Measurements from ENCODE around the gene PLPP2.
"Not testable (repeated sequence)": the region's sequence is repeated elsewhere in the genome, so short reads cannot be mapped to it uniquely, and the experiment has no call there.

The PLPP2 gene

GRCh38 chr19:271856-272255, 19.3 kb downstream of the PLPP2 start:
- DNase-seq (no peak), ATAC-seq (ENCODE audit: insufficient read depth, low read depth) (no peak)
- H3K9me3 ChIP-seq (ENCODE audit: insufficient read depth, low read length, severe bottlenecking) = no peaks in the 10 kb centered on the region
- no peak overlapping the region for H3K27ac ChIP-seq (ENCODE audit: low read length)
- H3K4me3 ChIP-seq (ENCODE audit: low read depth in 1 of 2, low read length in 2 of 2) = no peak overlapping the region
- no peaks in the 10 kb centered on the region for H3K79me2 ChIP-seq (ENCODE audit: insufficient read depth, low read length)
- no peak for TF ChIP-seq EZH2 (IDR thresholded peaks at IDR 0.05; ENCODE audit: borderline replicate concordance, low read depth, low read length, severe bottlenecking)
- TF ChIP-seq, protein P1, sequence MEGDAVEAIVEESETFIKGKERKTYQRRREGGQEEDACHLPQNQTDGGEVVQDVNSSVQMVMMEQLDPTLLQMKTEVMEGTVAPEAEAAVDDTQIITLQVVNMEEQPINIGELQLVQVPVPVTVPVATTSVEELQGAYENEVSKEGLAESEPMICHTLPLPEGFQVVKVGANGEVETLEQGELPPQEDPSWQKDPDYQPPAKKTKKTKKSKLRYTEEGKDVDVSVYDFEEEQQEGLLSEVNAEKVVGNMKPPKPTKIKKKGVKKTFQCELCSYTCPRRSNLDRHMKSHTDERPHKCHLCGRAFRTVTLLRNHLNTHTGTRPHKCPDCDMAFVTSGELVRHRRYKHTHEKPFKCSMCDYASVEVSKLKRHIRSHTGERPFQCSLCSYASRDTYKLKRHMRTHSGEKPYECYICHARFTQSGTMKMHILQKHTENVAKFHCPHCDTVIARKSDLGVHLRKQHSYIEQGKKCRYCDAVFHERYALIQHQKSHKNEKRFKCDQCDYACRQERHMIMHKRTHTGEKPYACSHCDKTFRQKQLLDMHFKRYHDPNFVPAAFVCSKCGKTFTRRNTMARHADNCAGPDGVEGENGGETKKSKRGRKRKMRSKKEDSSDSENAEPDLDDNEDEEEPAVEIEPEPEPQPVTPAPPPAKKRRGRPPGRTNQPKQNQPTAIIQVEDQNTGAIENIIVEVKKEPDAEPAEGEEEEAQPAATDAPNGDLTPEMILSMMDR (IDR thresholded peaks at IDR 0.05; ENCODE audit: borderline replicate concordance, extremely low read depth, low read length, poor library complexity, severe bottlenecking) = no peak
- H3K4me1 ChIP-seq (ENCODE audit: insufficient read depth, low read length) = no peaks in the 10 kb centered on the region
- H3K4me2 ChIP-seq (ENCODE audit: insufficient read depth, low read length) = no peak overlapping the region
- H4K20me1 ChIP-seq (ENCODE audit: insufficient read depth, low read length) = no peaks in the 10 kb centered on the region
- H3K9ac ChIP-seq (ENCODE audit: low read depth, low read length) = no peak overlapping the region
- H3K27me3 ChIP-seq (ENCODE audit: insufficient read depth, low read length, poor library complexity) = no peaks in the 10 kb centered on the region
- H2AFZ ChIP-seq (ENCODE audit: low read depth, low read length) = no peak overlapping the region
- no peaks in the 10 kb centered on the region for H3K36me3 ChIP-seq (ENCODE audit: insufficient read depth, low read length)

DNA sequence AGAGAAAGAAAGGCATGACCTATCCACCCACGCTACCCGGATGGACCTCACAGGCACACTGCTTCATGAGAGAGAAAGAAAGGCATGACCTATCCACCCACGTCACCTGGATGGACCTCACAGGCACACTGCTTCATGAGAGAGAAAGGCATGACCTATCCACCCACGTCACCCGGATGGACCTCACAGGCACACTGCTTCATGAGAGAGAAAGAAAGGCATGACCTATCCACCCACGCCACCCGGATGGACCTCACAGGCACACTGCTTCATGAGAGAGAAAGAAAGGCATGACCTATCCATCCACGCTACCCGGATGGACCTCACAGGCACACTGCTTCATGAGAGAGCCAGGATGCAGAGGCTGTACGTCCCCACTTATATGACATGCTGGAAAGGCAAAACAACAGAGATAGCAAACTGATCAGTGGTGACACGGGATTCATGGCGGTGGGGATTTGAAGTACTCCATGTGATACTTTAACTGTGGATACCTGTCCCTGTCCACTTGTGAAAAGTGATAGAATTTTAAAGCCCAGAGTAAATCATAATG, 20.4 kb downstream of the PLPP2 start:
- not testable (repeated sequence) for H3K9ac ChIP-seq (ENCODE audit: low read depth, low read length); H2AFZ ChIP-seq (ENCODE audit: low read depth, low read length); H3K27ac ChIP-seq (ENCODE audit: low read length); H3K9me3 ChIP-seq (ENCODE audit: insufficient read depth, low read length, severe bottlenecking); ATAC-seq (ENCODE audit: insufficient read depth, low read depth); H3K36me3 ChIP-seq (ENCODE audit: insufficient read depth, low read length); H3K27me3 ChIP-seq (ENCODE audit: insufficient read depth, low read length, poor library complexity); H3K4me3 ChIP-seq (ENCODE audit: low read depth in 1 of 2, low read length in 2 of 2); DNase-seq; H3K79me2 ChIP-seq (ENCODE audit: insufficient read depth, low read length); H4K20me1 ChIP-seq (ENCODE audit: insufficient read depth, low read length); H3K4me2 ChIP-seq (ENCODE audit: insufficient read depth, low read length); H3K4me1 ChIP-seq (ENCODE audit: insufficient read depth, low read length)

- ATAC-seq (ENCODE audit: insufficient read depth, low read depth) (no peak), DNase-seq (no peak)
- Histone ChIP-seq H3K4me2 (ENCODE audit: insufficient read depth, low read length) (no peak overlapping the region), H3K9ac (ENCODE audit: low read depth, low read length) (no peak overlapping the region), H3K27ac (ENCODE audit: low read length) (no peak overlapping the region), H3K9me3 (ENCODE audit: insufficient read depth, low read length, severe bottlenecking) (no peaks in the 10 kb centered on the region), H2AFZ (ENCODE audit: low read depth, low read length) (no peak overlapping the region), H3K36me3 (ENCODE audit: insufficient read depth, low read length) (no peaks in the 10 kb centered on the region), H3K79me2 (ENCODE audit: insufficient read depth, low read length) (no peaks in the 10 kb centered on the region), H3K4me3 (ENCODE audit: low read depth in 1 of 2, low read length in 2 of 2) (no peak overlapping the region), H3K4me1 (ENCODE audit: insufficient read depth, low read length) (no peaks in the 10 kb centered on the region), H4K20me1 (ENCODE audit: insufficient read depth, low read length) (no peaks in the 10 kb centered on the region), H3K27me3 (ENCODE audit: insufficient read depth, low read length, poor library complexity) (peaks cover 4% of the 10 kb centered on the region)
- TF ChIP-seq, protein P1 (IDR thresholded peaks at IDR 0.05; ENCODE audit: borderline replicate concordance, extremely low read depth, low read length, poor library complexity, severe bottlenecking) = no peak
- TF ChIP-seq EZH2 (IDR thresholded peaks at IDR 0.05; ENCODE audit: borderline replicate concordance, low read depth, low read length, severe bottlenecking) = no peak
Measured at GRCh38 chr19:269241-269640, 22.0 kb downstream of the PLPP2 start.

GRCh38 chr19:262125-262524, 29.1 kb downstream of the PLPP2 start:
- Histone ChIP-seq H3K4me2 (ENCODE audit: insufficient read depth, low read length) (no peak overlapping the region), H3K36me3 (ENCODE audit: insufficient read depth, low read length) (no peaks in the 10 kb centered on the region), H3K9ac (ENCODE audit: low read depth, low read length) (no peak overlapping the region), H3K9me3 (ENCODE audit: insufficient read depth, low read length, severe bottlenecking) (no peaks in the 10 kb centered on the region), H3K27ac (ENCODE audit: low read length) (no peak overlapping the region), H4K20me1 (ENCODE audit: insufficient read depth, low read length) (no peaks in the 10 kb centered on the region), H2AFZ (ENCODE audit: low read depth, low read length) (no peak overlapping the region), H3K4me1 (ENCODE audit: insufficient read depth, low read length) (no peaks in the 10 kb centered on the region), H3K79me2 (ENCODE audit: insufficient read depth, low read length) (no peaks in the 10 kb centered on the region), H3K27me3 (ENCODE audit: insufficient read depth, low read length, poor library complexity) (peaks cover 4% of the 10 kb centered on the region), H3K4me3 (ENCODE audit: low read depth in 1 of 2, low read length in 2 of 2) (no peak overlapping the region)
- ATAC-seq (ENCODE audit: insufficient read depth, low read depth) (no peak), DNase-seq (no peak)
- no peak for TF ChIP-seq EZH2 (IDR thresholded peaks at IDR 0.05; ENCODE audit: borderline replicate concordance, low read depth, low read length, severe bottlenecking)
- TF ChIP-seq, protein P1 (IDR thresholded peaks at IDR 0.05; ENCODE audit: borderline replicate concordance, extremely low read depth, low read length, poor library complexity, severe bottlenecking) = no peak

DNA sequence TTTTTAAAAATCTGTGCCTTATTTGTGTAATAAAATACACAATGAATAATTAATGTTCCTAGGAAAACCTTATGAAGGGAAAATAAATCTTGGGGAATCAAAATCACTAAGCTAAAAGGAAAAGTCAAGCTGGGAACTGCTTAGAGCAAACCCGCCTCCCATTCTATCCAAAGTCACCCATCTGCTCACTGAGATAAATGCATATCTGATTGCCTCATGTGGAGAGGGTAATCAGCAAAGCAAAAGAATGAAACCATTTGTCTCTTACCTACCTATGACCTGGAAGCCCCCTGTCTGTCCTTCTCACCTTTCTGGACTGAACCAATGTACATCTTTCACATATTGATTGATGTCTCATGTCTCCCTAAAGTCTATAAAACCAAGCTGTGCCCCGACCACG, 34.4 kb downstream of the PLPP2 start:
- not testable (repeated sequence) for H3K27me3 ChIP-seq (ENCODE audit: insufficient read depth, low read length, poor library complexity); H3K9me3 ChIP-seq (ENCODE audit: insufficient read depth, low read length, severe bottlenecking); DNase-seq; H3K79me2 ChIP-seq (ENCODE audit: insufficient read depth, low read length); H3K9ac ChIP-seq (ENCODE audit: low read depth, low read length); H4K20me1 ChIP-seq (ENCODE audit: insufficient read depth, low read length); H3K27ac ChIP-seq (ENCODE audit: low read length); ATAC-seq (ENCODE audit: insufficient read depth, low read depth); H3K4me3 ChIP-seq (ENCODE audit: low read depth in 1 of 2, low read length in 2 of 2); H3K4me2 ChIP-seq (ENCODE audit: insufficient read depth, low read length); H3K4me1 ChIP-seq (ENCODE audit: insufficient read depth, low read length); H3K36me3 ChIP-seq (ENCODE audit: insufficient read depth, low read length); H2AFZ ChIP-seq (ENCODE audit: low read depth, low read length)

GRCh38 chr19:252421-253186, 38.6 kb downstream of the PLPP2 start:
- H3K27ac ChIP-seq (ENCODE audit: low read length); DNase-seq; H3K27me3 ChIP-seq (ENCODE audit: insufficient read depth, low read length, poor library complexity); H3K9me3 ChIP-seq (ENCODE audit: insufficient read depth, low read length, severe bottlenecking); H3K79me2 ChIP-seq (ENCODE audit: insufficient read depth, low read length); H3K4me2 ChIP-seq (ENCODE audit: insufficient read depth, low read length); H2AFZ ChIP-seq (ENCODE audit: low read depth, low read length); ATAC-seq (ENCODE audit: insufficient read depth, low read depth); H3K36me3 ChIP-seq (ENCODE audit: insufficient read depth, low read length); H3K4me1 ChIP-seq (ENCODE audit: insufficient read depth, low read length); H3K9ac ChIP-seq (ENCODE audit: low read depth, low read length); H3K4me3 ChIP-seq (ENCODE audit: low read depth in 1 of 2, low read length in 2 of 2); H4K20me1 ChIP-seq (ENCODE audit: insufficient read depth, low read length): not testable (repeated sequence)

Measured in DND-41 (cell line).